Measurements from ENCODE around the gene ARHGAP23.
A peak's percentile ranks its signal among the peaks of the same experiment; 100 is the strongest.
"Not testable (repeated sequence)": the region's sequence is repeated elsewhere in the genome, so short reads cannot be mapped to it uniquely, and the experiment has no call there.

ARHGAP23 gene

DNA sequence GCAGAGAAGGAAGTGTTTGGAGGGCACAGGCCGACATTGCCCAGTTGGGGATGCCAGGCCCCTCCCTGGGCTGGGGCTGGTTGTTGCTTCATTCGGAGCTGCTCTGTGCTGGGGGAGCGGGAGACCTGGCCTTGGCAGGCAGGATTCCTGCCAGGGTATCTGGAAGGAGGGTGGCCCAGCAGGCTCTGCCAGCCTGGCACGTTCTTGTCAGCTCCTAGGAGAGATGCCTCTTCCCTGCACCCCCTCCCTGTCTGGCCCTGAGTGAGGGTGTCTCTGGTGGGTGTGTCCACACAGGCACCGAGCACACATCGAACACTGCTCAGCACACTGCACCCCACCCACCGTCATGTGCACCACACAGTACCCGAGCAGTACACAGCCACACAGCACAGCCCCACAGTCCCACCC is 35.2 kb downstream of the ARHGAP23 start:
- DNase-seq, result no peak

DNA sequence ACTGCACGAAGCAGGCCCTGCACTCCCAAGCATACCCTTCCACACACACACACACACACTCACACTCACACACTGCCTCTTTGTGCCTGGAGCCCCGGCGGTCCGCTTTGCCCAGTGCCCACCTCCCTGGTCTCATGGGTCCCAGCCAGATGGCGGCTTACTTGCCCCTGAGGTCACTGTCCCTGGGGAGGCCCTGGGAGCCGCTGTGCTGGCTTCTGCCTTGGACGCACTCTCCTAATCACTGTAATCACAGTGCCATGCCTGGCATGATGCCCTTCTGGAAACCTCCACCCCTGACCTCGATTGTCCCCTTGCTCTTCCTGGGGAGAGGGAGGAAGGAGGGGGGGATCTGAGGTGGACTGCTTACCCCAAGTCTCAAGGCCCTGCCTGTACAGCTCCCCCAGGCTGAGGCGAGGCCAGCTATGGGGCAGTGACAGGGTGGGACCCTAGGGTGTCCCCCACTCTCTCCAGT is 36.0 kb downstream of the ARHGAP23 start:
- no peak for DNase-seq

DNA sequence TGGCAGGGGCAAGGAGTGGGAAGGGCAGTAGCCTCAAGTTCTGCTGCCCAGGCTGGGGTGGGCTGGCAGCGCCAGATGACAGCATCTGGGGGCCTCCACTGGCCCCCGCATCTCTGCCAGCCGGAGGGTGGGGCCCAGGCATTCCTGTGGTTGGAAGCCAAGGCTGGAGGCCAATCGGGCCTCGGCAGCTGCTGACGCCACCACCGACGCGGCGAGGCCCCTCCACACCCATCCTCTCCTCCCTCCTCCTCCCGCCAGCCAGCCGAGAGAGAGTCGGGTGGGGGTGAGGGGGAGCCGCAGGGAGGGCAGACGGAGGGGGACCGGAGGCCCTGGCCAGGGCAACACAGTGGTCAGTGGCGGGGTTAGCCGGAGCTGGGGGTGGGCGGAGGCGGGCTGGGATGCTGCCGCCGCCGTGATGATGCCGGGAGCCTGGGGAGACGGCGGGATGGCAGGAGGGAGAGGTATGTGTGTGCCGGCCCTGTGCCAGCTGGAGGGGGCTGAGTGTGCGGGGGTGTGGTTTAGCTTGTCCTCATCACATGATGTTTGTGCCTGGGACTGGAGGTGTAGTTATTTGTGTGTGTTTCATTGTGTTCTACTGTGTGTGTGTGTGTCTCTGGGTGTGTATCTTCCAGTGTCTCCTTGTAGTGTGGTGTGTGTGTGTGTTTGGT is 36.6 kb downstream of the ARHGAP23 start:
- DNase-seq, result no peak

DNA sequence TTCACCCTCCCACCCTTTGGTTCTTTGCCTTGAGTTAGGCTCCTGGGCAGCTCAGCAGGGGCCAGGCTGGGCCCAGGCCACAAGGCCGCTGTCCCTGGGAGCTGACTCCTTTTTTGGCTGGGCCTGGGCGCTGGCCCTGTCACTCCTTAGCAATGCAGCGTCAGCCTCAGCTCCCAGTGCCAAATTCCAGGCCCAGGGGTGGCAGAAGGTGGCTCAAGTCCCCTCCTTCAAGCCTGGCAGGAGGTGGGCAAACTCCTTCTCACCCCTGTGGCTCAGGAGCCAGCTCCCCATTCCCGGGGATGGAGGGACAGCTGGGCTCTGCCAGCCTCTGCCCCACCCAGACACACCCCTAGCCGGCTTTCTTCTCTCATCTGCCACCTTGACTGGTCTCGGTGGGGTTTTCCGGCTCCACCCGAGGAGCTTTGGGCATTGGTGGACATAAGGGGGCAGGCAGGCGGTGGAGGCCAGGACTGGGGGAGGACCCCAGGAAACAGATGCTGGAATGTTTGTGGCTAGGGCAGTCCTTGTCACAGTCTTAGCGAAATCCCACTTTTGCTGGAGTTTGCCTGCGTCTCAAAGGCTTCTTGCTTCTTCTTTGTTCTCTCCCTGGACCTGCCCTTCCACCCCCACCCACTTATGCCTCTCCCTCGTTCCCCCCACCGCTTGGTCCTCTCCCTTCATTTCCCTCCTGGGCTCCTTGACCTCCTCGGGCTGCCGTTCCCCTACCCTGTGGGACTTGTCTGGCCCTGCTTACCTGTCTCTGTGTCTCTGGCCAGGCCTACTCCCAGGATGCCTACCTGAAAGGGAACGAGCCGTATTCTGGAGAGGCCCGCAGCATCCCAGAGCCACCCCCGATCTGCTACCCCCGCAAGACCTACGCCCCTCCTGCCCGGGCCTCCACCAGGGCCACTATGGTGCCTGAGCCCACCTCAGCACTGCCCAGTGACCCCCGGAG is 37.4 kb downstream of the ARHGAP23 start:
- DNase-seq, result no peak

DNA sequence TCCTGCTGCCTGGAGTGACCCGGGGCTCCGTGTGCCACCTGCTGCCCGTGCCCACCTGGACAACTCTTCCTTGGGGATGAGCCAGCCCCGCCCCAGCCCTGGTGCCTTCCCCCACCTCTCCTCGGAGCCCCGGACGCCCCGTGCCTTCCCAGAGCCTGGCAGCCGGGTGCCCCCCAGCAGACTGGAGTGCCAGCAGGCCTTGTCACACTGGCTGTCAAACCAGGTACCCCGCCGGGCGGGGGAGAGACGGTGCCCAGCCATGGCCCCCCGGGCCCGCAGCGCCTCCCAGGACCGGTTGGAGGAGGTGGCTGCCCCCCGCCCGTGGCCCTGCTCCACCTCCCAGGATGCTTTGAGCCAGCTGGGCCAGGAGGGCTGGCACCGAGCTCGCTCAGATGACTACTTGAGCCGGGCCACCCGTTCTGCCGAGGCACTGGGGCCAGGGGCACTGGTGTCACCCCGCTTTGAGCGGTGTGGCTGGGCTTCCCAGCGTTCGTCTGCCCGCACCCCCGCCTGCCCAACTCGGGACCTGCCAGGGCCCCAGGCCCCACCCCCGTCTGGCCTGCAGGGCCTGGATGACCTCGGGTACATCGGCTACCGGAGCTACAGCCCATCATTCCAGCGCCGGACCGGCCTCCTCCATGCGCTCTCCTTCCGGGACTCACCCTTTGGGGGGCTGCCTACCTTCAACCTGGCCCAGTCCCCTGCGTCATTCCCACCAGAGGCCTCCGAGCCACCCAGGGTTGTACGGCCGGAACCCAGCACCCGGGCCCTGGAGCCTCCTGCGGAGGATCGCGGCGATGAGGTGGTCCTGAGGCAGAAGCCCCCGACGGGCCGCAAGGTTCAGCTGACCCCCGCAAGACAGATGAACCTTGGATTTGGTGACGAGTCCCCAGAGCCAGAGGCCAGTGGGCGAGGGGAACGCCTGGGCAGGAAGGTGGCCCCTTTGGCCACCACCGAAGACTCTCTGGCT is 38.4 kb downstream of the ARHGAP23 start:
- no peak for DNase-seq

DNA sequence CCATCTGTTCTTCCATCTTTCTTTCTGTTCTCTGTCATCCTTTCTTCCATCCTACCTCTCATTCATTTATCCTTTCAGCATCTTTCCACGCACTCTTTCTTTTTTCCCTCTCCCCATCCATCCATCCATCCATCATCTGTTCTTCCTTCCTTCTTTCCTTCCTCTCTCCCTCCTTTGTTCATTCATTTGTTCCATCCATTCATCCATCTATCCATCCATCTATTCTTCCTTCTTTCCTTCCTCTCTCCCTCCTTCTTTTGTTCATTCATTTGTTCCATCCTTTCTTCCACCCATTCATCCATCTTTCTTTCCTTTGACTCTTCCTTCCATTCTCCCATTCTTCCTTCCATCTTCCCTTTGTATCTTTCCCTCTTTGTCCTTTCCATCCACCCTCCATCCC is 39.2 kb downstream of the ARHGAP23 start:
- no peak for DNase-seq

DNA sequence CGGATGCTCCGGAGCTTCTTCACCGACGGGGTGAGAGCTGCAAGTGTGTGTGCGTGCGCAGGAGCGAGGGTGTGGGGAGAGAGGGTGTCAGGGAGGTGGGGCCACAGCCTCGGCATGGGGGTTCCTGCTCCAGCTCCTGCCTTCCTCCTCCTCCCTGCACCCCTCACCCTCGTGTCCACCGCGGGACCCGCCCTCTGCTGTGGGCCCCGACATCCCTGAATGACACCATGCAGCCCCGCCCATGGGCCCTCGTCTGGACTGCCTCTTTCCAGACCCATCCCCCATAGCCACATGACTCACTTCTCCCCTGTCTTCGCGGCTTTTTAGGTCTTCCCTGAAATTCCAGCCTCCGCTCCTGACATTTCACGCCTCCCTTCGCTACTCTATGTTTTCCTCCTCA is 41.6 kb downstream of the ARHGAP23 start:
- DNase-seq, result no peak

DNA sequence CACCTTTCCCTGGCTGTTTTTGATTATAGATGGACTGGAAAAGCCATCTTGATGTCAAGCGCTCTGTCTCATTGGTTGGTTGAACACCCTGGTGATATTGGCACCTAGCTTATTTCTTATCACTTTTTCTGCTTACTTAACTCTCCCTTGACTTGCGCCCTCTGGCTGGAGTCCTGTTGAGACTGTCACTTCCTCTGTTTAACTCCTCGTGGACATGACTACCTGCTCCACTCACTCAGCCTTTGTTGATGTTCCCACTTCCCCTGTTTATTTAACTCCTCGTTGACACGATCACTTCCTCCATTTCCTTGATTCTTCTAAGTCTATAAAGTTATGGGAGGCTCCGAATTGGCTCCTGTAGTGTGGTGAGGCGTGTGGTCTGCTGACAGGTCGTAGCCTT is 43.0 kb downstream of the ARHGAP23 start:
- DNase-seq, result not testable (repeated sequence)

DNA sequence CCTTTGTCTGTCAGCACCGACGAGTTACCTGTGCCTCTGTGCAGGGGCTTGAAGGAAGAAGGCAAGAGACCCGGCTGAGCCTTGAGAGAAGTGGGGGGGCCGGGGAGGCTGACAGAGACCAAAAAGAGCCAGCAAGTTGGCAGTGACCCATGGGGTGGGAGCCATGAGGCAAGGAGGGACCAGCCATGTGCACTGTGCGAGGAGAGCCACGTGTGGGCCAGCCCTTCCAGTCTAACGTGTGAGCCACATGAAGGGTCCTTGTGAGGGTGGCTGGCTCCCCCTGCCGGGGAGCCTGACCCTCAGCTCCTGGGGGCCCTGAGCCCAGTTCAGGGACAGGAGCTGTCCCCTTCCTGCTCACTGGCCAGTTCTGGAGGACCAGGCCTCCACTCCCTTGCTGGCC is 46.4 kb downstream of the ARHGAP23 start:
- DNase-seq, result not testable (repeated sequence)

DNA sequence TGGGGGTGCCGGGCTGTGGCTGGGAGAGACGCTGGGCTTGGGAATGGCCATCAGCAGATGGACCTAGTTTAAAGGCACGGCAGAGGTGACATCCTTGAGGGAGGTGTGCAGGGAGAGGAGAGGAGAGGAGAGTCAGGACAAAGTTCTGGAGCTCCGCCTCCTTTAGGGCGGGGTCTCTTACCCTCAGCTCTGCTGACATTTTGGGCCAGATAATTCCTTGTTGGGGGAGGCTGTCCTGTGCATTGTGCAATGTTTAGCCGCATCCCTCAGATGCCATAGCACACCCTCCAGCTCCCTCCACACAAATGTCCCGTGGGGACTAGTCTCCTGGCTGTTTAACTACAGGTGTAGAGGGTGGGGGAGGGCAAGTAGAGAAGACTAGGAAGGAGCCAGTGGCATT is 48.3 kb downstream of the ARHGAP23 start:
- no peak for DNase-seq

DNA sequence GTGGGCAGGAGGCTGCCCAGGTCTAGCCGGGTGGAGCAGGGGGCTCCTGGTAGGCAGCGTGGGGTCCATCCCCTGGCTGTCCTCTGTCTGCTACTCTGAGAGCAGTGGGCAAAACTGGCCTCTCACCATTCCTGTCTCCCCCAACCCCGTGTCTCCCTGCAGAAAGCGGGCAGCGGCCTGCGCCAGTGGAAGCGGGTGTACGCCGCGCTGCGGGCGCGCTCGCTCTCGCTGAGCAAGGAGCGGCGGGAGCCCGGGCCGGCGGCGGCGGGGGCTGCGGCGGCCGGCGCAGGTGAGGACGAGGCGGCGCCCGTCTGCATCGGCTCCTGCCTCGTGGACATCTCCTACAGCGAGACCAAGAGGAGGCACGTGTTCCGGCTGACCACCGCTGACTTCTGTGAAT is 49.2 kb downstream of the ARHGAP23 start:
- DNase-seq, result not testable (repeated sequence)

DNA sequence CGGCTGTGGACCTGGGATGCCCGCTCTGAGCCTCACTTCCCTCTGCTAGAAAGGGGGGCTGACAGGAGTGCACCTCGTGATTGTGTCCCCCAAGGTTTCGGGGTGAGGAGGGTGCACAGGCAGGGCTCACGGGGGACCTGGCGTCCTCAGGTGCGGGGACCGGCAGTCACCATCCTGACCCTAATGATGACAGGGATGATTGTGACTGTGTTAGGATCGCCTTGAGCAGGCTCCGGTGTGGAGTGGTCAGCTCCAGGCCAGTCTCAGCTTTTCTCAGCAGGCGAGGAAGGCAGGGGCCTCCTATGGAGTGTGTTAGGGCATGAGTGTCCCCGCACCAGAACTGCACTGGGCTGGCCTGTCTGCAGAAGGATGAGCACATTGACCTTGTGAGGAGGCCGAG is 49.7 kb downstream of the ARHGAP23 start:
- not testable (repeated sequence) for DNase-seq

DNA sequence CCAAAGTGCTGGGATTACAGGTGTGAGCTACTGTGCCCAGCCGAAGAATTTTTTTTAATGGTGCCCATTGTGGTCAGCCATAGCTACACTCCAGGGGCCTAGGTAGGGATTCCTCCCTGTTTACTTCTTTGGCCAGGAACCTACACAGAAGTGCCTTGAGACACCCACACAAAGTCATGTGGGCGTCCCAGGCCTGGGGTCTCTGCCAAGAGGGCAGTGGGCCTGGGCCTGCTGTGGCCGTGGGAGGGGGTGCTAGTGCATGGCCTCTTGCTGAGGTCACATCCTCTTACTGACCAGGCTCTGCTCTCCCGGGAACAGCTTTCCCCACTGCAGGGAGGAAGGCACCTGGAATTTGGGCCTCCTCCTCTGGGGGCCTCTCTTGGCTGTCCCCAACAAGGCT is 50.4 kb downstream of the ARHGAP23 start:
- DNase-seq, result not testable (repeated sequence)

DNA sequence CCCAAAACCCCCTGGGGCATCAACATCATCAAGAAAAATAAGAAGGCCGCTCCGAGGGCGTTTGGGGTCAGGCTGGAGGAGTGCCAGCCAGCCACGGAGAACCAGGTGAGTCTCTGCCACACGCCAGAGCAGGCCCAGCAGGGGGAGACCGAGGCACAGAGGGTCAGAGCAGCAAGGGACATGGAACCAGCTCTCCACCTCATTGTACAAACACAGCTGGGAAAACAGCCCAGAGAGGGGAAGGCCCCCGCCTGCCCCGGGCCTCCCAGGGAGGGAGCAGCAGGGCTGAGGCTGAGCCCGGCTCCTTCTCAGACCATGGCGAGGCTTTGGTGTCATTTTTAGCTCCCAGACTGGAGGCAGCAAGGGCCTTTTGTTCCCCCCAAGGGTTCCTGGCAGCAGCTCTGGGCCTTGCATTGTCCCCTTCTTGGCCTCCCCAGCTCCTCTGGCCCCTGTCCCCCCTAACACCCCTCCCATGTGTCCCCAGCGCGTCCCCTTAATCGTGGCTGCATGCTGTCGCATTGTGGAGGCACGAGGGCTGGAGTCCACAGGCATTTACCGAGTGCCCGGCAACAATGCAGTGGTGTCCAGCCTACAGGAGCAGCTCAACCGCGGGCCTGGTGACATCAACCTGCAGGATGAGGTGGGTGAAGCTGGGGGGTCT is 53.9 kb downstream of the ARHGAP23 start:
- not testable (repeated sequence) for DNase-seq

DNA sequence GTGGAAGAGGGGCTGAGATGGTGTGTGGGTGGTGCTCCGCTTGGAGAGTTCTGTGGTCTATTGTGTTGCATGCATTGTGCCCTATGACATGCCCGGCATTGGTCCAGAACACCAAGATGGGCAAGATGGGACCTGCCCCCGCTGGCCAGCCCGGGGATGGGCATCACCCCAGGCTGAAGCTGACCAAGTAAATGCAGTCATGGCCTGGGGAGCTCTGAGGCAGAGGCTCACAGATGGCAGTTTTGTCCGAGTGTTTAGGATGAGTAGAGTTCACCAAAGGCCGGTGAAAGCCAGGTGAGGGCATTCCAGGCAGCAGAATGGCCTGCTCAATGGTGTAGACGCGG is 54.4 kb downstream of the ARHGAP23 start:
- DNase-seq, result not testable (repeated sequence)

DNA sequence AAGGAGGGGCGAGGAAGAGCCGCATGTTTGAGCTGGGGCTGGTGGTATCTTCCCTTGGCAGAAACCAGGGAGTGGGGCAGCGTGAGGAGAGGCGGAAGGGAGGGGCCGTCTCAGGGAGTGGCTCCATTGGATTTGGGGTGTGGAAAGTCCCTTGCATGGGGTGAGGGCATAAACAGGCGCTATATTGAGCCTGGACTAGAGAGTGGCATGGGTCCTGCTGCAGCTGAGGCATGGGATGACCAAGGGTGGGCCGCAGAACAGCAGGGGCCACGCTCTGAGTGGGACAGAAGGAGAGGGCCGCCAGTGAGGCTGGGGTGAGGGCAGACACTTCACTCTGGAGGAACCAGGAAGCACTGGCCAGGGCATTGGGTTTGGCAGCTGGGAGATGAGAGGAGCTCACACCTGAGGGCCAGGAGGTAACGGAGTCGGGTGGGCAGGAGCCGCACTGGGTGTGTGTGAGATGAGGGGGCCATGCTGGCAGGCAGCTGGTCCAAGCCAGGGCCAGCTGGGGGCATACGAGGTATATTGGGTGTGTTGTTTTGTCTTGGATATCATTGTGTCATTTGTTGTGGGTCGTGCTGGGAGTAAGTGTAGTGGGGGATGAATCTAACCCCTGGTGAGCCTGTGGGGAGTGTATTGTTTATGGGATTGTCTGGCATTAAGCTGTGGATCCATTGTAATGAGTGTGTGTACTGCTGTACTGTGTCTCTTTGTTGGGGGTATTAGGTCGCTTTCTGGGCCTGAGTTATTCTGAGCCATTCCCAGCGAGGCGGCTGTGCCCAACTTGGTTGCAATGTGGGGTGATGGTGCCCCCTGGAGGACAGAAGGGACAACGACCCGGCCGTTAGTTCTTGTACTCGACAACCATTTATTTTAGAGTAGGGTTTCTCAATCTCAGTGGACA is 56.2 kb downstream of the ARHGAP23 start:
- peak; percentile 54 to 58 for DNase-seq

DNA sequence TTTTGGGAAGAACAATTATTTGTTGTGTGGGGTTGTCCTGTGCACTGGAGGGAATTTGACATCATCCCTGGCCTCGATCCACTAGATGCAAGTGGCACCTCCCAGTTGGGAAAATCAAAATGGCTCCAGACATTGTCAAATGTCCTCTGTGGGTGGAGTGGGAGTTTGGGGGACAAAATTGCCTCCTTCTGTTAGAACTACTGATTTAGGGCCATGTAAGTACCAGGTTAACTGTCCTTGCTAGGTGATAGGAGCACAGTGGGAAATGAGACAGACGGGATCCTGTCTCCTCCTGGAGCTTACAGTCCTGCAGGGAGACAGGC is 56.8 kb downstream of the ARHGAP23 start:
- no peak for DNase-seq

DNA sequence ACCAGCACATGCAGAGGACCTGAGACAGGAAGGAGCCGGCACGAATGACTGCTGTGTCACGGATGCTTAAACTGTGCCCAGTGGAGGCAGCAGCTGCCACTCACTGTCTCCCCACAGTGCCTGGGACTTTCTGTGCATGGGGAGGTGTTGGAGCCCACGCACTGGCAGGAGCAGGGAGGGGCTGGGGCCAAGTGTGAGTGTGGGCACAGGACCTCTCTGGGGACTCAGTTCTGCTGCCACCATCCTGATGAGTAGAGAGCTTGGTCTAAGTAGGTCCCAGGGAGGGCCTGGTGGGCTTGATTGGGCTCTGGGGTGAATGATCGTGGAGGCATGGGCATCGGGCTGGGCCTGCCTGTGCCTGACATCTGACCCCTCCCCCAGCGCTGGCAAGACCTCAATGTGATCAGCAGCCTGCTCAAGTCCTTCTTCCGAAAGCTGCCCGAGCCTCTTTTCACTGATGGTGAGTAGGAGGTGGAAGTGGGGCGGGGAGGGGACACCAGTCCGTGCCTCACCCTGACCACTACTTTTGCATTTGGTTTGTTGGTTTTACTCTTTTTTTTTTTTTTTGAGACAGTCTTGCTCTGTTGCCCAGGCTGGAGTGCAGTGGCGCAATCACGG is 57.5 kb downstream of the ARHGAP23 start:
- DNase-seq, result peak; percentile 9 to 29

DNA sequence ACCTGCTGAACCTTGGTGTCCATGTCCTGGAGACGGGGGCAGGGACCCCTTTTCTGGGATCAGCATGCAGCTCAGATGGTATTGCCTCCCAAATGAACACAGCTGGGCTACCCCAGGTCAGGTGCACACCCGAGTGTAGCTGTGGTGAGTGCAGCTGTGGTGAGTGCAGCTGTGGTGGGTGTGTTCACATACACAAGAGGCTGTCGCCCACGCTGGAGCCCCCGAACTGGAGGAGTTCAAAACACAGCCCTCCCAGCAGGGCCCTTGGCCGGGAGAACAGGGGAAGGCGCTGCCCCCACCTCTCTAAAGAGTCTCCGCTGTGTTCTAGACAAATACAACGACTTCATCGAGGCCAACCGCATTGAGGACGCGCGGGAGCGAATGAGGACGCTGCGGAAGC is 61.5 kb downstream of the ARHGAP23 start:
- DNase-seq, result not testable (repeated sequence)

DNA sequence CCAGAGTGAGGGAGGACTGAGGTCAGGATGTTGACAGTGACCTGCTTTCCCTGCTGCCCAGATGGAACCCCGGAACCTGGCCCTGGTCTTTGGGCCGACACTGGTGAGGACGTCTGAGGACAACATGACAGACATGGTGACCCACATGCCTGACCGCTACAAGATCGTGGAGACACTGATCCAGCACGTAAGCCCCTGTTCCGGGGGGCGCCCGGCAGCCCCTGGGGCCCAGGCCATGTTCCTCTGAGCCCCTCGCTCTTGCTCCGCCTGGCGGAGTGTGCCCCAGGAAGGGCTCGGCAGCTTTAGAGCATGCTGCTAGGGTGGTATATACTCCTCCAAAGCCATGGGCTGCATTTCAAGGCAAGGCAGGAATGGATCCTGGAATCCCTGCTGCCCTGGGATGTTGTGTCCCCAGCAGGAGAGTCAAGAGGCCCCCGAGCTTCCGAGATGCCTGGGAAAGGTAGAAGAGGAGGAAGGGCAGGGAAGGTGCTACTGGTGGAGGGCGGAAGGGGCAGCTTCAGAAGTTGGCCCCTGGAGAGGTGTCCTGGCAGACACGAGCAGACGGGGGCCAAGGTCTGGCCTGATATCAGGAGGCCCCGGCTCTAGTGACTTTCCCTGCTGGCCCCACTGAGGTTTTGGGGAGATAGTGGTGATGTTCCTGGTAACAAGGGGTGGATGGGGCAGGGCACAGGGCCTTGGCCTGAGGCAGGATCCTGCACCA is 63.2 kb downstream of the ARHGAP23 start:
- not testable (repeated sequence) for DNase-seq

All from stimulated activated CD4-positive, alpha-beta T cell treated with anti-CD3 and anti-CD28 coated beads, Interleukin-4, amount 100 ng/mL, for 4 hours (primary cell).